CD4-positive, alpha-beta T cell treated with Interleukin-17A for 4 hours (primary cell): ENCODE measurements around the gene CILP2.
A peak's percentile ranks its signal among the peaks of the same experiment; 100 is the strongest.

ENCODE experiments used
- DNase-seq: peaks from one replicate; pipeline ENCODE4 v3.0.0-alpha.2; 2020; ENCODE audit warnings: mixed read lengths

Gene CILP2

GRCh38 chr19:19547674-19548336 lies 9.7 kb downstream of the CILP2 start:
- DNase-seq = no peak

GRCh38 chr19:19548915-19549759 lies 11.1 kb downstream of the CILP2 start:
- no peak for DNase-seq

GRCh38 chr19:19549804-19550464 lies 11.9 kb downstream of the CILP2 start:
- no peak for DNase-seq

DNA sequence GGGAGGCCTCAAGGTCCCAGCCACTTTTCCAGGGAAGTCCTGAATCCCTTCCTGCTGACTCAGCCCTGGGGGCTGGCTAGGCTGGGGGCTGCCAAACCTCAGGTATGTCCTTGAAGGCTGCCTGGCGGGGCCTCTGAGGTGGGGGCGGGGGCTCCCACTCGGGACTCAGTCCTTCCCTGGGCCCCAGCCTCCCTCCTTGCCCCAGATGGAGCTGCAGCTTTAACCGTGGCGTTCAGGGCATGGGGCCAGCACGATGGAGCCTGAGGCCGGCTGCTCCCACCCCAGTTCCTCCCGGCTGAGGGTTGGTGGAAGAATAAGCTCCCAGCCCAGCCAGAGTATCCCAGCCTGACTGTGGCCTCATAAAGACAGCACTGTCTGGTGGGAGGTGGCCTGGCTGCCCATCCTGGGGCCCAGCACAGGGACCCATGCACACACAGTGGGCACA lies 12.4 kb downstream of the CILP2 start:
- DNase-seq = no peak

GRCh38 chr19:19550972-19551852 lies 13.1 kb downstream of the CILP2 start:
- DNase-seq = no peak

GRCh38 chr19:19551853-19552192 lies 13.8 kb downstream of the CILP2 start:
- no peak for DNase-seq

- peak; percentile 38 for DNase-seq
Observed at GRCh38 chr19:19552798-19553197, 14.7 kb downstream of the CILP2 start.

GRCh38 chr19:19553670-19554069 lies 15.6 kb downstream of the CILP2 start:
- DNase-seq = no peak

DNA sequence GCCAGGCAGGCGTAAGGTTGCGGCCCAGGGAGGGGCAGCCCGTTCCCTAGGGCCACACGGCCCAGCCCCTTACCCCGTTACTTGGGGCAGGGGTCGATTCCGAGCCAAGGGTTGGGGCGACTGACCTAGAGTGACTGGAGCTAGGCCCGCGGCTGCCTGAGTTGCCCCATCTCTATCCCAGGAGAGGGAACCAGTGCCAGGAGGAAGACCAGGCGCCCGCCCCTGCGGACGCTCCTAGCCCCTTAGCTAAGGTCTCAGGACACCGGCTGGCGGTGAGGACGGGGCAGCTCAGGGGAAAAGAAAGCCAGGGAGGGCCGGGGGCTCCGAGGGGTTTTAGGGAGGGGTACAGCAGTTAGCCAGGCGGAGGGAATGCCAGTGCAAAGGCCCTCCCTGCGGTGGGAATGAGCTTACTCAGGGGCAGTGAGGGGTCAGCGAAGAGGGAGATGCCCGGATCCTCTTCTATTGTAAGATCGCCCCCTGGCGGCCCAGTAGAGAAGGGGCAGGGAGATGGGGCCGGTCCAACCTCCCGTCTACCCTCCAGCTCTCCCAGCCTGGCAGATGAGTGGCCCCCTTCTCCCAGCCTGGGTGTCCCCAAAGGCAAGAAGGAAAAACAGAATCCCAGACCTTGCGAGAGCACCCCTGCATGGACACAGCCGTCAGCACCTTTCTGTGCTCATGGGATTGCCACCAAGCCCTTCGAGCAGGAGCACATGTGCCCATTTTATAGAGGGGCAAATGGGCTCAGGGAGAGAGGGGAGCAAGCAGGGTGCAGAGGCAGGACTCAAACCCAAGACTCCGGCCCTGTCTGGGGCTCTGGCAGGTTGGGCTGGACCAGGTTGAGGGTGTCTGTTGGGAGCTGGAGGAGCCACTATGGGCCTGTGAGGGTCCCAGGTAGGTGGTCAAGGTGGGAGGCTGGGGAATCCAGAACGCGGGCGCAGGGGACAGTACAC lies 16.3 kb downstream of the CILP2 start:
- peak; percentile 74 for DNase-seq

GRCh38 chr19:19558055-19558454 lies 20.0 kb downstream of the CILP2 start:
- no peak for DNase-seq

DNA sequence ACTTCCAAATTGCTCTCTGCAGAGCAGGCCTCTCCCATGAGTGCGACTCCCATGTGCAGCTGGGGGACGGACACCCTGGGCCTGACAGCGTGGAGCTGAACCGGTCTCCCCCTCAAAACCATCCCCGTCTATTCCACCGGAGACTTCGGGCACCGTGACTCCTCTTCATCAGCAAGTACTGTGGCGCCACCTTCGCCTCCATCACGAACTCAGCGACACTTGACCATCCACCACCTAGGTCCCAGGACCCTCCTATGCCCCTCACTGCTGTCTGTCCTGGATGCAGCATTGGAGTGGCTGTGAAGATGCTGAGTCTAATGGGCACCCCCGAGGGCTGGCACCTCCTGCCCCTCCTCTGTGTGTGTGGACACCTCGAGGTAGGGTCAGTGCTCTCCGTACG lies 20.6 kb downstream of the CILP2 start:
- DNase-seq = no peak

DNA sequence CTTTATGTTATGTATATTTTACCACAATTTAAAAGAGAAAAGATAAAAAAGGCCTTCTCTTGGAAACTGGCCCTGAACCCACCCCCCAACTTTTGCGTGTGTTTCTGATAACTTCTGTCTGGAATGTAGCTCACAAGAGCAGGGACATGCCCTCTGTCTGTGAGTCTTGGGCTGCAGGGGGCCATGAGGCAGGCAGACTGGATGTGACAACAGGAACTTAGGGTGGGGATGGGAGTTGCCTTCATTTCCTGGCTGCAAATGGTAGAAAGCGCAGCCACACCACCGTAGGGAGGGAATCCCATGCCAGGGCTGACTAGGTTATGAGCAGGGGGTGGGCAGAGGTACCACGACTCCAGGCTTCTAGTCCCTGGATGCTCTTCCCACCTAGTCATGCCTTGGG lies 21.9 kb downstream of the CILP2 start:
- DNase-seq = peak; percentile 51

DNA sequence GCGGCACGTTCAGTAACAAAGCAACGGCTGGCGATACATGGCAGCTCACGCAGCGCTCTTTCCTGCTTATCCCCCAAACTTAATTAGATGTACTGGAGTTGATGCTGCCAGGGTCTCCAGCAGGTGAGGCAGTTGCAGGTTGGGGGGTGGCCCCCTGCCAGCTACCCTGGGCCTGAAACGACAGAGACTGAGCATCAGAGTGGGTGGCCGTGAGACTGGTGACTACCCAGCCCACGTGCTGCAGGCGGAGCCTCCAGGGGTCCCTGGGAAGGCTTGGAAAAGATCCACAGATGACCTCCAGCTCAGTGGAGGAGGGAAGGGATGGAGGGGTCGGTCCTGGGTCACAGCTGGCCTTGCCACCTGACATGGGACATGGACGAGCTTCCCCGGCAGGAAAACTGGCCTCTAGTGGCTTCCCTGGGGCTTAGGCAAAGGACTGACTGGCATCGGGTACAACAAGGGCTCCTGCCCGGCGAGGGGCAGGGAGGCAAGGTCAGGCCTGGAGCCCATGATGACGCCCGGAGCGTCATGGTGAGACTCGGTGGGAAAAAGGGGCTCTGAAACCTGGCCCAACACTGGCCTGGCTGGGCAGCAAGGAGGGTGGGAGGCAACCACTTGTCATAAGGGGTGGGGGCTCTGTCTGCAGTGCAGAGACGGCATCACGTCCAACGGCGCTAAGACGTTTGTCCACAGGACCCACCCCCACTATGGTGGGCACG lies 24.0 kb downstream of the CILP2 start:
- no peak for DNase-seq

- peak; percentile 66 for DNase-seq
Observed at GRCh38 chr19:19562665-19563347, 24.7 kb downstream of the CILP2 start.

DNA sequence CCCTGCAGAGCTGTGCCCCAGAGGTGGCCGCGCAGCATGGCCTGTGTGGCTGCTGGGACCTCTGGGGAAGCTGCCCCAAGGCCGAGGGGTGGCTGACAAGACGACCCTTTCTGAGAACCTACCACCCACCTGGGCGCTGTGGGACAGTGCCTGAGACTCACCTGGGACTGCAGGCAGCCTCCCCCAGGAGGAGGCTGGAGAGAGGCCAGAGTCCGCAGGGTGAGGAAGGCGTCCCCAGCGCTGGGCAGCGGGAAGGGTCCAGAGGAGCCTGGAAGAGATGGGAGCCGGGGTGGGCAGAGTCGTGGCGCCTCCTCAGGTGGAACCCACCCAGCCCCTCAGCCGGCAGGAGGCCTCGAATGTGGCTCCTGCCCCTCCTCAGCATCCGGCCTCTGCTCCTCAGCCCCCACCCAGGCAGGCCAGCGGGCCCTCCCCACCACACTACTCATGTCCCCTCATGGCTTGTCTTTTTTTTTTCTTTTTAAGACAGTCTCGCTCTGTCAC lies 25.3 kb downstream of the CILP2 start:
- no peak for DNase-seq

- no peak for DNase-seq
Observed at GRCh38 chr19:19566306-19566705, 28.2 kb downstream of the CILP2 start.

DNA sequence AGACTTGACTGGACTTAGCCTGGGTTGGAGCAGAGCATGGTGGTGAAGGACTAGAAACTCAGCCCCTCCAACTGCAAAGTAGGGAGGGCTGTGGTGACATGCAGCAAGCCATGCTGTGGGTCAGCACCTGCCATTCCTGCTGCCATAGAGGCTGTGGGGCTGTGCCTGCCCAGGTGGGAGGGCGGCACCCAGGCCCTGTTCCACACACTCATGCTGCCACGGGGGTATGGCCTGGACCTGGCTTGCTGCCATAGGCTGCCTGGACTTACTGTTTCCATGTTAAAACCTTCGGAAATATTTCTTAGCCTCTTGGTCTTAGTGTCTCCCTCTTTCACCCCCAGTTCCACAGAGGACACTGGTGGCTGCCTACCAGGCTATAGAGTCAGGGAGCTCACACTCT lies 29.3 kb downstream of the CILP2 start:
- DNase-seq = no peak

DNA sequence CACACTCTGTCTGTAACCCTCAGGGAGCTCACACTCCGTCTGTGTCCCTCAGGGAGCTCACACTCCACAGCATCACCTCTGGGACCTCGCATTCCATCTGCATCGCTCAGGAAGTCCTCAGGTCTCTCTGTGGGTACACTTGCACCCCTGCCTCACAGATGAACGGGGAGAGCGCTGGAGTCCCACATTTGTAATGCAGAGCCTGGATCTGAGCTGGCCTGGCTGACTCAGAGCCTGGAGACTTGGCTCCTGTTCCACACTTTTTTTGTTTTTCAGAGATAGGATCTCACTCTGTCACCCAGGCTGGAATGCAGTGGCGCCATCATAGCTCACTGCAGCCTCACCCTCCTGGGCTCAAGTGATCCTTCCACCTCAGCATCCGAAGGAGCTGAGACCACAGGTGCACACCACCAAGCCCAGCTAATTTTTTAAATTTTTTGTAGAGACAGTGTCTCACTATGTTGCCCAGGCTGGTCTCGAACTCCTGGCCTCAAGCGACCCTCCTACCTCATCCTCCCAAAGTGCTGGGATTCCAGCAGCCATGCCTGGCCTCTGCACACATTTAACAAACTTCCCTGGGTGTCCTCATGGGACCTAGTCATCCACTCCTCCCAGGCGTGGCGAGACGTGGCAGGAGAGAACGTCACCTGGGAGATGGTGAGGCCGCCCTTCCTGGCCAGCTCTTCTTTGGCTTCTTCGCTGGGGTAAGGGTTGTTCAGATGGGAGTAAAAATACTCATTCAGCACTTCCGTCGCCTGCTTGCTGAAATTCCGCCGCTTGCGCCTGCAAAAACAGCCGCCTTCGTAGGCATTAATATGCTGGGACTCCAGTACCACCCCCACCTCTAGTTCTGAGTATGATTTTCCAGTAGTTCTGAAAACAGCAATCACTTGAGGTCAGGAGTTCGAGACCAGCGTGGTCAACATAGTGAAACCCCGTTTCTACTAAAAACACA lies 31.0 kb downstream of the CILP2 start:
- no peak for DNase-seq

- no peak for DNase-seq
Observed at GRCh38 chr19:19570571-19570970, 32.5 kb downstream of the CILP2 start.
